Left lung (tissue), 10 donors: ENCODE measurements around the gene PRPF19. TPM values are rescaled to one million over a fixed set of nuclear protein-coding genes. Genes with fewer than 3 reads are reported as not detected.

Source experiments
- ATAC-seq: fragments of 200-7000 bp; cut with Tn5 transposase; one replicate; pipeline ENCODE4 v1.9.1; 2020; ENCODE audit warnings: moderate library complexity
- DNase-seq, 4 donors: peaks; one replicate each; pipeline ENCODE4 v3.0.0-alpha.2; 2013 to 2020
- H3K27ac ChIP-seq, 2 donors: fragments of 200-600 bp; sonication (generic) in 1 of 2; one replicate each; pipeline versions ENCODE4 v1.5.0 to v1.8.0; 2020 to 2021
- H3K27me3 ChIP-seq, 2 donors: fragments of 200-600 bp; sonication (generic) in 1 of 2; one replicate each; pipeline versions ENCODE4 v1.5.0 to v1.8.0; 2020 to 2021
- H3K36me3 ChIP-seq, 2 donors: fragments of 200-600 bp; sonication (generic) in 1 of 2; one replicate each; pipeline versions ENCODE4 v1.5.0 to v1.8.0; 2020 to 2021
- H3K4me1 ChIP-seq, 2 donors: fragments of 200-600 bp; one replicate each; pipeline ENCODE4 v1.8.0; 2021
- H3K4me3 ChIP-seq, 2 donors: fragments of 200-600 bp; sonication (generic) in 1 of 2; one replicate each; pipeline versions ENCODE4 v1.5.0 to v1.8.0; 2020 to 2021; ENCODE audit warnings: mild to moderate bottlenecking in 1 of 2
- H3K9me3 ChIP-seq, 2 donors: fragments of 200-600 bp; sonication (generic) in 1 of 2; one replicate each; pipeline versions ENCODE4 v1.5.0 to v1.8.0; 2020 to 2021
- CTCF ChIP-seq, 2 donors: fragments of 200-600 bp; sonication (generic) in 1 of 2; IDR thresholded peaks; one replicate each; pipeline versions ENCODE4 v1.5.0 to v1.8.0; 2021; ENCODE audit warnings: antibody characterized with exemption in 2 of 2
- intact Hi-C, 2 donors: fragments of 100-400 bp; cut with DNase I; formaldehyde crosslinking; loops; one replicate each; pipeline versions ENCODE4 v1.11.2 to v1.14.2; 2022
- polyA plus RNA-seq, 6 donors: library from polyadenylated mRNA; unstranded; fragments of 120-200 nt; gene quantifications; one replicate each; pipeline ENCODE4 v1.2.1, GENCODE V29; 2013; ENCODE audit not compliant: insufficient read length in 6 of 6
- total RNA-seq, 2 donors: library from RNA; stranded (reverse); fragmentation: NEBNext Ultra II Directional; extraction: Animal tissue kit (Norgen Biotek cat#: 25700); gene quantifications; one replicate each; pipeline ENCODE4 v1.2.1, GENCODE V29; 2021
- donor health status: DM: no; HTN: yes; CAD: no.
- donor health status: DM: no; HTN: no; CAD: no.

PRPF19 gene
- total and polyA plus RNA-seq, 8 donors = 49.1 to 144 (median 117) TPM

- intact Hi-C loops = no loop called here
- Histone ChIP-seq H3K27ac (no peak overlapping the region), H3K27me3 (peaks cover 0 to 5% of the 10 kb centered on the region in 2 donors), H3K4me1 (peaks cover 0 to 14% of the 10 kb centered on the region in 2 donors), H3K4me3 (no peak overlapping the region), H3K36me3 (no peaks in the 10 kb centered on the region), H3K9me3 (no peaks in the 10 kb centered on the region)
- no peak for TF ChIP-seq CTCF (IDR thresholded peaks at IDR 0.05)
- ATAC-seq (peak; percentile 21), DNase-seq (no peak)
Observed at GRCh38 chr11:60872961-60873524, 33.3 kb downstream of the PRPF19 start.

- DNase-seq (peak in 1 of 4 donors; percentile 43), ATAC-seq (peak; percentile 55)
- Histone ChIP-seq H3K4me3 (no peak overlapping the region), H3K27me3 (peaks cover 0 to 7% of the 10 kb centered on the region in 2 donors), H3K9me3 (no peaks in the 10 kb centered on the region), H3K4me1 (peaks cover 0 to 14% of the 10 kb centered on the region in 2 donors), H3K27ac (no peak overlapping the region), H3K36me3 (no peaks in the 10 kb centered on the region)
- TF ChIP-seq CTCF (IDR thresholded peaks at IDR 0.05) = no peak
- intact Hi-C loops = no loop called here
Observed at GRCh38 chr11:60872124-60872960, 34.0 kb downstream of the PRPF19 start.

GRCh38 chr11:60871378-60872061, 34.9 kb downstream of the PRPF19 start:
- Histone ChIP-seq H3K4me3 (no peak overlapping the region), H3K9me3 (no peaks in the 10 kb centered on the region), H3K4me1 (peaks cover 0 to 14% of the 10 kb centered on the region in 2 donors), H3K36me3 (no peaks in the 10 kb centered on the region), H3K27ac (no peak overlapping the region), H3K27me3 (peaks cover 0 to 7% of the 10 kb centered on the region in 2 donors)
- TF ChIP-seq CTCF (IDR thresholded peaks at IDR 0.05) = no peak
- intact Hi-C loops = no loop called here
- DNase-seq (no peak), ATAC-seq (peak; percentile 64)

- H3K4me1 ChIP-seq = peaks cover 0 to 14% of the 10 kb centered on the region in 2 donors
- no peak overlapping the region for H3K4me3 ChIP-seq
- H3K9me3 ChIP-seq = no peaks in the 10 kb centered on the region
- ATAC-seq (no peak), DNase-seq (no peak)
- no peaks in the 10 kb centered on the region for H3K36me3 ChIP-seq
- peaks cover 0 to 7% of the 10 kb centered on the region in 2 donors for H3K27me3 ChIP-seq
- no peak overlapping the region for H3K27ac ChIP-seq
- intact Hi-C loops = no loop called here
- TF ChIP-seq CTCF (IDR thresholded peaks at IDR 0.05) = no peak
Observed at GRCh38 chr11:60870733-60871377, 35.5 kb downstream of the PRPF19 start.
